K562 (cell line): ENCODE measurements around the gene TAOK2. TPM values are rescaled to one million over a fixed set of nuclear protein-coding genes. Genes with fewer than 3 reads are reported as not detected.

Experiments
- CEBPG ChIP-seq, 3 experiments: fragments of 200-800 bp in 1 of 3; sonication (Bioruptor generic) in 1 of 3; sonication (generic) in 1 of 3; formaldehyde crosslinking in 1 of 3; IDR thresholded peaks in 2 of 3; conservative IDR thresholded peaks in 1 of 3; 2 replicates each; pipeline versions ENCODE4 v1.6.1 to v1.8.0; 2016 to 2022; ENCODE audit warnings: missing compliant biosample characterization in 2 of 3, missing genetic modification characterization in 2 of 3, mild to moderate bottlenecking in 1 of 3, missing genetic modification reagents in 1 of 3
- ETV1 ChIP-seq: fragments of 450-650 bp; conservative IDR thresholded peaks from 2 replicates; pipeline ENCODE4 v1.6.1; 2016; ENCODE audit warnings: missing genetic modification characterization, control low read depth, low read depth, missing compliant biosample characterization
- KLF6 ChIP-seq: fragments of 250-450 bp; sonication (Bioruptor Pico); IDR thresholded peaks from 2 replicates; pipeline ENCODE4 v1.4.0; 2020; ENCODE audit warnings: mild to moderate bottlenecking, moderate library complexity, borderline replicate concordance
- MBD2 ChIP-seq: sonication (generic); IDR thresholded peaks from 2 replicates; pipeline ENCODE4 v1.6.1; 2016; ENCODE audit warnings: low read depth, borderline replicate concordance
- MEIS2 ChIP-seq: fragments of 450-650 bp; IDR thresholded peaks from 2 replicates; pipeline ENCODE4 v1.6.1; 2014; ENCODE audit warnings: mild to moderate bottlenecking; ENCODE audit not compliant: partially characterized antibody
- MTA3 ChIP-seq: fragments of 450-650 bp; formaldehyde crosslinking; IDR thresholded peaks from 2 replicates; pipeline ENCODE4 v1.6.1; 2017; ENCODE audit warnings: mild to moderate bottlenecking, borderline replicate concordance
- NFATC3 ChIP-seq: fragments of 450-650 bp; IDR thresholded peaks from 2 replicates; pipeline ENCODE4 v1.6.1; 2017; ENCODE audit warnings: mild to moderate bottlenecking
- REST ChIP-seq, 2 experiments: fragments of 450-650 bp; formaldehyde crosslinking in 1 of 2; IDR thresholded peaks; 2 replicates each; pipeline versions ENCODE4 v1.4.0 to v1.6.1; 2014 to 2020; ENCODE audit warnings: mild to moderate bottlenecking in 2 of 2, borderline replicate concordance in 1 of 2, low read depth in 1 of 2
- SFPQ ChIP-seq: fragments of 200-400 bp; formaldehyde crosslinking; IDR thresholded peaks from 2 replicates; pipeline ENCODE4 v1.6.1; 2017; ENCODE audit warnings: mild to moderate bottlenecking, low read depth, low read length, moderate library complexity
- TEAD1 ChIP-seq, 2 experiments: fragments of 450-650 bp in 1 of 2; sonication (generic) in 1 of 2; formaldehyde crosslinking; IDR thresholded peaks; 2 replicates each; pipeline versions ENCODE4 v1.4.0 to v1.8.0; 2020 to 2022; ENCODE audit warnings: mild to moderate bottlenecking in 2 of 2, missing genetic modification reagents in 1 of 2
- ZNF133 ChIP-seq: fragments of 250-450 bp; sonication (Bioruptor Pico); IDR thresholded peaks from 2 replicates; pipeline ENCODE4 v1.4.0; 2020; ENCODE audit warnings: mild to moderate bottlenecking
- polyA plus RNA-seq, 8 experiments: library from polyadenylated mRNA; depleted of rRNA in 4 of 8; stranded (reverse) in 5 of 8; unstranded in 3 of 8; fragments of >200 nt; fragmentation: Nextera tagmentation in 2 of 8; fragmentation: Illumina TruSeq in 1 of 8; extraction: Ambion mirVana in 2 of 8; extraction: Trizol in 1 of 8; gene quantifications; 2 replicates each; pipeline versions ENCODE4 v1.2.1 to v1.2.3, GENCODE V29; 2011 to 2014; ENCODE audit warnings: inconsistent platforms in 1 of 8, missing spikeins in 1 of 8
- total RNA-seq, 7 experiments: library from RNA; depleted of rRNA in 6 of 7; stranded (reverse); fragments of >200 nt in 6 of 7; fragmentation: Illumina TruSeq in 2 of 7; extraction: Trizol in 2 of 7; gene quantifications; 2 replicates each; pipeline versions ENCODE4 v1.2.1 to v1.2.3, GENCODE V29; 2011 to 2021; ENCODE audit warnings: low replicate concordance in 1 of 7
- TF ChIP-seq, protein P1 (sequence below): sonication (generic); formaldehyde crosslinking; IDR thresholded peaks from 2 replicates; pipeline ENCODE4 v1.8.1; 2022; ENCODE audit warnings: missing genetic modification reagents

The TAOK2 gene
- total and polyA plus RNA-seq, 9 of the 15 experiments (the other 6 are each of a cell fraction or from before 2014, with no cell fraction given) = 0.10 to 41.8 (median 13.7) TPM

GRCh38 chr16:29943846-29944799 is 29.5 kb upstream of the TAOK2 start (continued):
- TF ChIP-seq REST (IDR thresholded peaks at IDR 0.05; ENCODE audit: borderline replicate concordance) (no peak), REST (CRISPR knock-in tag; IDR thresholded peaks at IDR 0.05; ENCODE audit: low read depth) (no peak), NFATC3 (no peak), SFPQ (no peak), KLF6 (no peak), ETV1 (no peak), CEBPG (CRISPR knock-in tag; IDR thresholded peaks at IDR 0.05) (0 out of 2 replicates have a peak, but pooled peaks have one; percentile 12), CEBPG (tag; conservative IDR thresholded peaks at IDR 0.05 in 1 of 2, IDR thresholded peaks at IDR 0.05 in 1 of 2) (no peak), MEIS2 (peak; percentile 24), MTA3 (peak; percentile 21; the same call in 1 of the 2 replicates), ZNF133 (CRISPR knock-in tag) (no peak), TEAD1 (CRISPR knock-in tag; IDR thresholded peaks at IDR 0.05) (peak in 1 of 2 experiments; percentile 76; a peak in 1 of 4 replicates), MBD2 (no peak)
- TF ChIP-seq, protein P1, sequence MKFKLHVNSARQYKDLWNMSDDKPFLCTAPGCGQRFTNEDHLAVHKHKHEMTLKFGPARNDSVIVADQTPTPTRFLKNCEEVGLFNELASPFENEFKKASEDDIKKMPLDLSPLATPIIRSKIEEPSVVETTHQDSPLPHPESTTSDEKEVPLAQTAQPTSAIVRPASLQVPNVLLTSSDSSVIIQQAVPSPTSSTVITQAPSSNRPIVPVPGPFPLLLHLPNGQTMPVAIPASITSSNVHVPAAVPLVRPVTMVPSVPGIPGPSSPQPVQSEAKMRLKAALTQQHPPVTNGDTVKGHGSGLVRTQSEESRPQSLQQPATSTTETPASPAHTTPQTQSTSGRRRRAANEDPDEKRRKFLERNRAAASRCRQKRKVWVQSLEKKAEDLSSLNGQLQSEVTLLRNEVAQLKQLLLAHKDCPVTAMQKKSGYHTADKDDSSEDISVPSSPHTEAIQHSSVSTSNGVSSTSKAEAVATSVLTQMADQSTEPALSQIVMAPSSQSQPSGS (CRISPR knock-in tag) = no peak
